ENCODE results near the gene MON1B. TPM values are rescaled to one million over a fixed set of nuclear protein-coding genes. Genes with fewer than 3 reads are reported as not detected.

The MON1B gene
- total and polyA plus RNA-seq, 9 of the 15 experiments (the other 6 are each of a cell fraction or from before 2014, with no cell fraction given), result 5.0 to 66.0 (median 12.6) TPM

DNA sequence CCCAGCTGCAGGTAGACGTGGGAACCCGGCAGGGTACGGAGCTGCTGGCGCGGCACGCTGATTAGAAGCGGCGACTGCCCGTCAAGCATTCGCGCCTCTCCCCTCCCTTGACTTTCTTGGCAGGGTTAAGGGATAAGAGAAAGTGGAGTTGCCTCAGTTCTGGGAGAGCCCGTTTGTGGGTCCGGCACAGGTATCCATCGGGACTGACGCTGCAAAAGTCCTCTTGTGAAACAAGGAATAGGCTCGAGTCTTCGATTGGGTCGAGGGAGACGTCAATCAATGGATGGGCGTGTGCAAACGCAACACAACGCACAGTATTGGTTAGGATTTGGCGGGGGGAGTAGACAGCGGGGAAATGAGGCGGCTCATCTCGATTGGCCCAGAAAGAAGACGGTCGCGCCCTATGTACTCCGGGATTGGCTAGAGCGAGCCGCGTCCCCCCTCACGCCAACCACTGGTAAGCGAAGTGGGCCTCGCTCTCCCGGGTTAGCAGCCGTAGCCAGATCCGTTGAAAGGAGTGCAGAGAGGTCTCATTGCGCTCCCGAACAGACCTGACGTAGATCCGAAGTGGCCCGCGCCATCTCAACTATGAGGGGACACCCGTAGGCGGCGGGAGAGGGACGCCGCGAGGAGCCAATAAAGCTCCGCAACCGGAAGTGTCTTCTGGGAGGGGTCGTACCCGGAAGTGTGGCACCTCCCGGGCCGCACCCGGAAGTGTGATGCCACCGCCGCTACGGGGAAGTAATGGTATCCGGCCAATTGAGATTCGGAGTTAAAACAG, at the start of gene MON1B (continued):
- TF ChIP-seq TAF9B (IDR thresholded peaks at IDR 0.05; ENCODE audit: partially characterized antibody) (peak; percentile 75), ELF4 (CRISPR knock-in tag; IDR thresholded peaks at IDR 0.05) (peak; percentile 87; the same call in 1 of the 2 replicates), FOSL1 (tag; conservative IDR thresholded peaks at IDR 0.05) (peak; percentile 53; the same call in 1 of the 2 replicates), NFRKB (IDR thresholded peaks at IDR 0.05; ENCODE audit: low read depth) (0 out of 2 replicates have a peak, but pooled peaks have one; percentile 11), NFE2L1 (tag; IDR thresholded peaks at IDR 0.05; ENCODE audit: borderline replicate concordance, low read depth) (no peak), RCOR1 (IDR thresholded peaks at IDR 0.05; ENCODE audit: borderline replicate concordance in 1 of 2, low read depth in 2 of 2, low read length in 2 of 2) (0 out of 4 replicates have a peak, but pooled peaks of 1 of the 2 experiments have one; percentile 5), BRD4 (IDR thresholded peaks at IDR 0.05) (0 out of 2 replicates have a peak, but pooled peaks have one; percentile 10), KDM4B (IDR thresholded peaks at IDR 0.05; ENCODE audit: borderline replicate concordance in 2 of 2, low read depth in 1 of 2) (peak in 1 of 2 experiments; percentile 90; a peak in 1 of 4 replicates), CREM (IDR thresholded peaks at IDR 0.05; ENCODE audit: low read depth) (peak; percentile 58), RBFOX2 (IDR thresholded peaks at IDR 0.05; ENCODE audit: low read depth, low read length) (peak; percentile 89), MYC (IDR thresholded peaks at IDR 0.05; ENCODE audit: low read depth, low read length) (0 out of 2 replicates have a peak, but pooled peaks have one; percentile 17), MYC (CRISPR knock-in tag; IDR thresholded peaks at IDR 0.05; ENCODE audit: borderline replicate concordance, low read depth) (no peak), TCF7 (IDR thresholded peaks at IDR 0.05; ENCODE audit: borderline replicate concordance) (0 out of 2 replicates have a peak, but pooled peaks have one; percentile 19), GABPA (tag; conservative IDR thresholded peaks at IDR 0.05; ENCODE audit: low read depth) (peak; percentile 99), ETV1 (tag; conservative IDR thresholded peaks at IDR 0.05; ENCODE audit: low read depth) (peak; percentile 96), RB1 (IDR thresholded peaks at IDR 0.05; ENCODE audit: low read depth) (0 out of 2 replicates have a peak, but pooled peaks have one; percentile 10), ASH1L (IDR thresholded peaks at IDR 0.05; ENCODE audit: borderline replicate concordance, low read depth, partially characterized antibody) (peak; percentile 91), GTF2B (IDR thresholded peaks at IDR 0.05; ENCODE audit: extremely low read depth, insufficient read length) (no peak), TEAD1 (CRISPR knock-in tag; IDR thresholded peaks at IDR 0.05) (0 out of 4 replicates have a peak, but pooled peaks of 1 of the 2 experiments have one; percentile 26), SAP30 (IDR thresholded peaks at IDR 0.05; ENCODE audit: borderline replicate concordance, insufficient read depth, low read depth, low read length, poor library complexity, severe bottlenecking) (peak; percentile 87), SRSF9 (IDR thresholded peaks at IDR 0.05; ENCODE audit: borderline replicate concordance, low read depth, low read length) (no peak), TRIM24 (IDR thresholded peaks at IDR 0.05) (peak in 1 of 2 experiments; percentile 37; a peak in 1 of 4 replicates), TAF1 (IDR thresholded peaks at IDR 0.05; ENCODE audit: control insufficient read depth, extremely low read depth, insufficient read depth, low read length, severe bottlenecking) (peak; percentile 72), FOXP1 (CRISPR knock-in tag; IDR thresholded peaks at IDR 0.05) (0 out of 2 replicates have a peak, but pooled peaks have one; percentile 10), CBFB (CRISPR knock-in tag; IDR thresholded peaks at IDR 0.05) (0 out of 2 replicates have a peak, but pooled peaks have one; percentile 21)
- TF ChIP-seq, protein P1, sequence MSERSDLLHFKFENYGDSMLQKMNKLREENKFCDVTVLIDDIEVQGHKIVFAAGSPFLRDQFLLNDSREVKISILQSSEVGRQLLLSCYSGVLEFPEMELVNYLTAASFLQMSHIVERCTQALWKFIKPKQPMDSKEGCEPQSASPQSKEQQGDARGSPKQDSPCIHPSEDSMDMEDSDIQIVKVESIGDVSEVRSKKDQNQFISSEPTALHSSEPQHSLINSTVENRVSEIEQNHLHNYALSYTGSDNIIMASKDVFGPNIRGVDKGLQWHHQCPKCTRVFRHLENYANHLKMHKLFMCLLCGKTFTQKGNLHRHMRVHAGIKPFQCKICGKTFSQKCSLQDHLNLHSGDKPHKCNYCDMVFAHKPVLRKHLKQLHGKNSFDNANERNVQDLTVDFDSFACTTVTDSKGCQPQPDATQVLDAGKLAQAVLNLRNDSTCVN (CRISPR knock-in tag; IDR thresholded peaks at IDR 0.05), result 0 out of 2 replicates have a peak, but pooled peaks have one; percentile 23

Data from K562 (cell line).